Measurements from ENCODE around the gene FAM228B.

Gene FAM228B

GRCh38 chr2:24101992-24102391 is 21.3 kb upstream of the FAM228B start:
- H3K4me1 Mint-ChIP-seq = no peaks in the 10 kb centered on the region
- no peak overlapping the region for H3K27ac Mint-ChIP-seq
- H3K36me3 Mint-ChIP-seq (ENCODE audit: low read depth) = peaks cover 57% of the 10 kb centered on the region
- H3K4me3 Mint-ChIP-seq = no peak overlapping the region
- H3K9me3 Mint-ChIP-seq = peaks cover 47% of the 10 kb centered on the region
- TF ChIP-seq CTCF (IDR thresholded peaks at IDR 0.05; ENCODE audit: unreplicated experiment in 3 of 3) = no peak
- H3K27me3 Mint-ChIP-seq (ENCODE audit: low read depth) = no peaks in the 10 kb centered on the region

DNA sequence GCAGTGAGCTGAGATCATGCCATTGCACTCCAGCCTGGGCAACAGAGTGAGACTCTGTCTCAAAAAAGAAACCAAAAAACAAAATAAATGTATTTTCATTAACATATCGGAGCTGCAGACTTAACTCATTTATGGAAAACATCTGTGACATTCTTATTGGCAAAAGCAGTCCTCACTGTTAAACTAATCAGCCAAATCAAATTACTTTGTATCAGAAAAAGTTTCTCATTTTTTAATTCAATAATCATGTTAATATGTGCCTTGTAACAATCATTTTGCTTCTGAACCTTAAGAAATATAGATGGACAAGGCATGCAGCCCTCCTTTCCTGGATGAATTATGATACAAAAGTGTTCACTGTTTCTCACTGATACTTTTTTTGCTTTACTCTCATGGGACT is 20.6 kb upstream of the FAM228B start:
- H3K36me3 Mint-ChIP-seq (ENCODE audit: low read depth) = peaks cover 57% of the 10 kb centered on the region
- no peaks in the 10 kb centered on the region for H3K4me1 Mint-ChIP-seq
- H3K4me3 Mint-ChIP-seq = no peak overlapping the region
- H3K9me3 Mint-ChIP-seq = peaks cover 50% of the 10 kb centered on the region
- no peaks in the 10 kb centered on the region for H3K27me3 Mint-ChIP-seq (ENCODE audit: low read depth)
- TF ChIP-seq CTCF (IDR thresholded peaks at IDR 0.05; ENCODE audit: unreplicated experiment in 3 of 3) = no peak
- no peak overlapping the region for H3K27ac Mint-ChIP-seq

- Mint-ChIP-seq H3K27ac (no peak overlapping the region), H3K36me3 (ENCODE audit: low read depth) (peaks cover 52% of the 10 kb centered on the region), H3K9me3 (peaks cover 47% of the 10 kb centered on the region), H3K4me3 (no peak overlapping the region), H3K27me3 (ENCODE audit: low read depth) (no peaks in the 10 kb centered on the region), H3K4me1 (no peaks in the 10 kb centered on the region)
- no peak for TF ChIP-seq CTCF (IDR thresholded peaks at IDR 0.05; ENCODE audit: unreplicated experiment in 3 of 3)
Measured at GRCh38 chr2:24104110-24104650, 19.1 kb upstream of the FAM228B start.

GRCh38 chr2:24104906-24105305 is 18.4 kb upstream of the FAM228B start:
- H3K36me3 Mint-ChIP-seq (ENCODE audit: low read depth) = peaks cover 46% of the 10 kb centered on the region
- H3K27ac Mint-ChIP-seq = no peak overlapping the region
- H3K4me1 Mint-ChIP-seq = no peaks in the 10 kb centered on the region
- H3K27me3 Mint-ChIP-seq (ENCODE audit: low read depth) = no peaks in the 10 kb centered on the region
- TF ChIP-seq CTCF (IDR thresholded peaks at IDR 0.05; ENCODE audit: unreplicated experiment in 3 of 3) = no peak
- no peak overlapping the region for H3K4me3 Mint-ChIP-seq
- H3K9me3 Mint-ChIP-seq = peaks cover 44% of the 10 kb centered on the region

DNA sequence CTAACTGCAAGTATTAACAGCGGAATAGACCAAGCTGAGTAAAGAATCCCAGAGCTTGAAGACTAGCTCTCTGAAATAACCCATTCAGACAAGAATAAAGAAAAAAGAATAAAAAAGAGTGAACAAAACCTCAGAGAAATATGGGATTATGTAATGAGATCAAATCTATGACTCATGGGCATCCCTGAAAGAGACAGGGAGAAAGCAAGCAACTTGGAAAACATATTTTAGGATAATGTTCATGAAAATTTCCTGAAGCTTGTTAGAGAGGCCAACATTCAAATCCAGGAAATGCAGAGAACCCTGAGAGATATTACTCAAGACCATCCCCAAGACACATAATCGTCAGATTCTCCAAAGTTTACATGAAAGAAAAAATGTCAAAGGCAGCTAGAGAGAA is 17.5 kb upstream of the FAM228B start:
- Mint-ChIP-seq H3K27me3 (ENCODE audit: low read depth) (no peaks in the 10 kb centered on the region), H3K4me3 (no peak overlapping the region), H3K36me3 (ENCODE audit: low read depth) (peaks cover 40% of the 10 kb centered on the region), H3K9me3 (peaks cover 41% of the 10 kb centered on the region), H3K27ac (no peak overlapping the region), H3K4me1 (no peaks in the 10 kb centered on the region)
- no peak for TF ChIP-seq CTCF (IDR thresholded peaks at IDR 0.05; ENCODE audit: unreplicated experiment in 3 of 3)

DNA sequence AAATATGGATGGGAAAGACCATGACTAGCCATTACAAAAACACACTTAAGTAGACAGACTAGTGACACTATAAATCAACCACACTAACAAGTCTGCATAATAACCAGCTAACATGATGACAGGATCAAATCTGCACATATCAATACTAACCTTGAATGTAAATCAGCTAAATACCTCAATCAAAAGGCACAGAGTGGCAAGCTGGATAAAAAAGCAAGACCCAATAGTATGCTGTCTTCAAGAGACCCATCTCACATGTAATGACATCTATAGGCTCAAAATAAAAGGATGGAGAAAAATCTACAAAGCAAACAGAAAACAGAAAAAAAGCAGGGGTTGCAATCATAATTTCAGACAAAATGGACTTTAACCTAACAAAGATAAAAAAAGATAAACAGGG is 16.5 kb upstream of the FAM228B start:
- no peak overlapping the region for H3K27ac Mint-ChIP-seq
- peaks cover 9% of the 10 kb centered on the region for H3K4me1 Mint-ChIP-seq
- no peaks in the 10 kb centered on the region for H3K27me3 Mint-ChIP-seq (ENCODE audit: low read depth)
- TF ChIP-seq CTCF (IDR thresholded peaks at IDR 0.05; ENCODE audit: unreplicated experiment in 3 of 3) = no peak
- H3K9me3 Mint-ChIP-seq = peaks cover 44% of the 10 kb centered on the region
- H3K36me3 Mint-ChIP-seq (ENCODE audit: low read depth) = peaks cover 40% of the 10 kb centered on the region
- no peak overlapping the region for H3K4me3 Mint-ChIP-seq

Data from nephron (organoid).